DOHH2 (cell line): ENCODE measurements around the gene NCAM2.

Experiments used
- CTCF ChIP-seq: fragments of 200-600 bp; sonication (generic); IDR thresholded peaks from one replicate; pipeline ENCODE4 v1.5.1; 2014; ENCODE audit warnings: antibody characterized with exemption, mild to moderate bottlenecking, low read depth, low read length; ENCODE audit not compliant: poor library complexity, severe bottlenecking
- EZH2phosphoT487 ChIP-seq: fragments of 200-600 bp; sonication (generic); IDR thresholded peaks from 2 replicates; pipeline ENCODE4 v1.6.1; 2017; ENCODE audit warnings: borderline replicate concordance, mild to moderate bottlenecking, antibody characterized with exemption, low read length, moderate library complexity, mixed read lengths

- TF ChIP-seq CTCF (peak; percentile 29), EZH2phosphoT487 (no peak)
These were observed 234.1 kb downstream of the NCAM2 start for GRCh38 chr21:21232320-21232719.
